ENCODE data around the gene STIM2.

STIM2 gene

DNA sequence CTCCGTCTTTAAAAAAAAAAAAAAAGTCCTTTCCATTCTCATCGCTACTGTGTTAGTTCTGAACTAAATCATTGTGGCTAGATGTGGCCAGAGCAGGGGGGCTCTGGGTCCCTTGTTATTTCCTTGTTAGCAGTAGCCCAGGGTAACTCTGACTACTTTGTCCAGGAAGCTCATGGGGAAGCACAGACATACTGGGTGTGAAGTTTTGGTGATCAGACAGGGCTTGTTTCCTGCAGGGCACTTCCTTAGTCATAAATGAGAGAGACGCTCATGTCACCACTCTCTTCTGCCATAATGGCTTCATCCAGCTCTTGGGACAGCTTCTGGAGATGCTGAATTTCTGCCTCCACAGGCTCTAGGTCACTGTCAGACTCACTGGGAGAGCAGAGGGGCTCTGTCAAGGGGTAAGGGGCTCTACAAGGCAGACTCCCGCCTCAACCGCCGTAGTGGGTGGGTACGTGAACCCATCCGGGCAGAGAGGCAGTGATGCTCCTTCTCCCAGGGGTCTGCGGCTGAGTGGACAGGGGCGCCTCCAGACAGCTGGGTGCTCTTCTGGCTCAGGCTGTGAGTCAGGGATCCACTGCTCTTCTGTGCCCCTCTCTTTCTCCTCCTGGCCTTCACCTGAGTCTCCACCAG lies 12.9 kb downstream of the STIM2 start:
- TF ChIP-seq GATA2 (IDR thresholded peaks at IDR 0.05; ENCODE audit: low read depth, low read length) (no peak), GATA3 (IDR thresholded peaks at IDR 0.05; ENCODE audit: low read depth, low read length) (no peak)

DNA sequence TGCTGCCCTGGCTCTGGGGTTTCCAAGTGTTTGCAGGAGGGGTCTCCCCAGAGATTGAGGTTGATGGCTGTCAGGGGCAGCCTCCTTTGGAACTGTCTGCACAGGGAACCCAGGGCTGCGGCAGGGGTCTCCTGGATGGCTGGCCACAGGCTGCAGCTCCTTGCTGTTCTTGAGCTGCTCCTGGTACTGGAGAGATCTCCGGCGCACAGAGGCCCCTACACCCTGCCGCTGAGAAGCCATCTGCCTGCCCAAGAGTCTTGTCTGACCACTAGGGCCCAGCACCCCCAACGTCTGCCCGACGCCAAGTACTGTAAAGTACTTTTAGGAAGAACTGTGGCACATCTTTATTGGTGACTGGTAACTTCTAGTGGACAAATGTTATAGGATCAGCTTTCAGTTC lies 13.5 kb downstream of the STIM2 start:
- TF ChIP-seq GATA2 (IDR thresholded peaks at IDR 0.05; ENCODE audit: low read depth, low read length) (no peak), GATA3 (IDR thresholded peaks at IDR 0.05; ENCODE audit: low read depth, low read length) (no peak)

DNA sequence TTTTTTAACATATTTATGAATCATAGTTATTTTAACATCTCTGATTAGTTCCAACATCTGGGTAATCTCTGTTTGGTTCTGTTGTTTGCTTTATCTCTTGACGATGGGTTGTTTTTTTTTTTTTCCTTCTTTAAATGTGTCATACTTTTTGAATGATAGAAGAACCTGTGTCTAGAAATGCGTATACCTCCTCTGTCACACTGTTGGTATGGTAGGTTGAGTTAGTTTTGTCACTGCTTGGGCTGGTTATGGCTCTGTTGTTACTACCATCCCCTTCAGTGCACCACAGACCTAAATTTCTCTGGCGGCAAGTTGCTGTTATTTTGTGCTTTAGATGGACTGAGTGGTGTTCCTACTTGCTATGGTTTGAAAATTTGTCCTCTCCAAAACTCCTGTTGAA lies 16.8 kb downstream of the STIM2 start:
- TF ChIP-seq GATA3 (IDR thresholded peaks at IDR 0.05; ENCODE audit: low read depth, low read length), result no peak
- TF ChIP-seq GATA2 (IDR thresholded peaks at IDR 0.05; ENCODE audit: low read depth, low read length), result no peak

DNA sequence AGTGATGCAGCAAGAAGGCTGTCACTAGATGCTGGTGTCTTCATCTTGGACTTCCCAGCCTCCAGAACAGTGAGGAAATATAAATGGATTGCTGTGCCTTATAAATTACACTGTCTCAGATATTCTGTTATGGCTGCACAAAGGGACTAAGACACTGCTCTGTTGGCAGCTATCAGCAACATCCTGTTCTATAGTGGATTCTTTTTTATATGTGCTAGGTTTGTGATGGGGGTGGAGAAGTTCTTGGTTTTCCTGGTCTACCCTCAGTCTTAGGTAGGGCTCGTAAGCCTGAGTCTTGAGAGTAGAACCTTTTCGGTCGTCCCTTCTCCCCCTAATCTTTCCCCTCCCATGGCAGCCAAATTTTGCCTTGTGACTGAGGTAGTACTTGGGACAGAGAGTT lies 17.3 kb downstream of the STIM2 start:
- TF ChIP-seq GATA2 (IDR thresholded peaks at IDR 0.05; ENCODE audit: low read depth, low read length) (no peak), GATA3 (IDR thresholded peaks at IDR 0.05; ENCODE audit: low read depth, low read length) (no peak)

DNA sequence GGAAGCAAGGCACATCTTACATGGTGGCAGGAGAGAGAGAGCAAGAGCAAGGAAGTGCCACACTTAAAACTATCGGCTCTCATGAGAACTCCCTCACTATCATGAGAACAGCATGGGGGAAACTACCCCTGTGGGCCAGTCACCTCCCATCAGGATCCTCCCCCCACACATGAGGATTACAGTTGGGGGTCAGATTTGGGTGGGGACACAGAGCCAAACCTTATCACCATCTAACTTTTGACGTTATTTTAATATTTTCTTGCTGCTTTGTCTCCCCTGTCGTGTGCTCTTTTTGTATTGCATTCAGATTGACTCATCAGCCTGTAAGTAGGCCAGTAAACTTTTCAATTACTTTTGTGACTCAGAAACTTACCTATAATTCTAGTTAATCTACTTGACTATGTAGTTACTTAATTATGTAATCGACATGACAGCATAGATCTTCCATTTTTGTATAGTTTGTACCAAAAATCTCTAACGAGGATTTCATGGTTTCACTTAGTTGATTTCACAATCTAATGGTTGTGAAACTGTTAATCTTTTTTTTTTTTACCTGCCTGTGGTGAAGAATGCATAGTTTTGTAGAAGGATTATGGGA lies 18.3 kb downstream of the STIM2 start:
- no peak for TF ChIP-seq GATA2 (IDR thresholded peaks at IDR 0.05; ENCODE audit: low read depth, low read length)
- TF ChIP-seq GATA3 (IDR thresholded peaks at IDR 0.05; ENCODE audit: low read depth, low read length), result no peak

DNA sequence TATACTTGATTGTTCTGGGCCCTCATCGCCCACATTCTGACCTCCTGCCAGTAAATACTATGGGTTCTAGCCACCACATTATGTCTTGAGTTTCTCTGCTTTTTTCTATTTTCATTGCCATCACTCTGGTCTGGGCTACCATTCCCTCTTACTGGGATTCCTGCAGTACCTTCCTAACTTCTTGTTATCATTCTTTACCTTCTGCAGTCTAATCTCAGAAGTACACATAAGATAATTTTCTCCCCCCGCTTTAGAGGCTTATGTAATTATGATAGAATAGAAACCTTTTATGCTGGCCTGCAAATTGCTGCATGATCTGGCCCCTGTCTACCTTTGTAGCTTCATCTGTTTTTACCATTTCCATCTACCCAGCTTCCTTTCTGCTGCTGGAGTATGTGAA lies 19.2 kb downstream of the STIM2 start:
- TF ChIP-seq GATA3 (IDR thresholded peaks at IDR 0.05; ENCODE audit: low read depth, low read length) (no peak), GATA2 (IDR thresholded peaks at IDR 0.05; ENCODE audit: low read depth, low read length) (no peak)

DNA sequence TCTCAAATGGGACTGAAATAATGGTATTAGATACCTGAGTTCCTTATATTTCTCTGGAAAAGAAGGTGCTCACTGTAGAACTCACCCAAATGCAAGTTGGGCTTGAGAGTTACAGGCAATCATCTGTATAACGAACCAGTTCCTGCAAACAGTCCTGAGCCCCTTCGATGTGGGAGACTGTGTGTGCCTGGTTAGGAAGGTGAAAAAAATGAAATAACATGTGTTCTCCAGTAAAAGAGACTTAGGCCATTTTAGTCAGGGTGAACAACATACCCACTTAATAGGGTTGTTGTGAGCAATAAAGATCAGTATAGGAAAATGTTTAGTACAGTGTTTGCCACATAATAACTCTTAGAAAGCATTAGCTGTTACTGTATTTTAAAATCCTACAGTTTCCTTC lies 23.4 kb downstream of the STIM2 start:
- no peak for TF ChIP-seq GATA2 (IDR thresholded peaks at IDR 0.05; ENCODE audit: low read depth, low read length)
- no peak for TF ChIP-seq GATA3 (IDR thresholded peaks at IDR 0.05; ENCODE audit: low read depth, low read length)

DNA sequence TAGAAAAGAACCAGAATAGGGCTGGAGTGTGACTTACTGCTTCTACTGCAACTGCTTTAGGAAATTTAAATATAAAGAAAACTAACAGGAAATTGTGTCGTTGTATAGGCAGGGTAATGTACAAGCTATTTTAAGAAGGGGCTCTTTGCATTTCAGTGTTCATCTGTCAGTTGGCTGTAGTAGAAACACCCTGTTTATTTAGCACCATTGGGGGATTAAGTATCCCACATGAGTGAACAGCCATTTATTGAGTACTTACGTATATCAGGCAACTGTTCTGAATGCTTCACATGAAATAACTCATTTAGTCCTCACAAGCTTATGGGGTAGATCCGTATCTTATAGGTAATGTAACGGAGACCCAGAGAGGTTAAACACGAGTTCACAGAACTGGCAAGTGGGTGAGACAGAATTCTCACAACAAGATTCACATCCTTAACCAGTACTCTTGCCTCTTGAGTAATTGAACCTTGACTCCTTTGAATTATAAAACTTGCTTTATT lies 23.9 kb downstream of the STIM2 start:
- TF ChIP-seq GATA3 (IDR thresholded peaks at IDR 0.05; ENCODE audit: low read depth, low read length) (no peak), GATA2 (IDR thresholded peaks at IDR 0.05; ENCODE audit: low read depth, low read length) (no peak)

DNA sequence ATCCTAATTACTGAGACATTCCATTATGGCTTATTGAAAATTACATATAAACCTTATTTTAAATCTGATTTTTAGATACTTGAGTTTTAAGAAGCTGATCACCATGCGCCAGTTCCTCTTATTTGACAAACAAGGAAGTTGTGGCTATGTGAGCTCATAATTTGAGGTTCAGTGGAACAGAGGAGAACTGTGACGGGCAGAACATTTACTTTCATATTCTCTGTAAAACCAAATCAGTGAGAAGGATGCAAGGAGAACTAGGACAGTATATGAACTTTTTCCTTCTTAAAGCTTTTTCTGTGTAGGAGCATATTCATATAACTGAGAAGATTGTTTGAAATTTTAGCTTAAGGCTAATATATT lies 25.3 kb downstream of the STIM2 start:
- no peak for TF ChIP-seq GATA3 (IDR thresholded peaks at IDR 0.05; ENCODE audit: low read depth, low read length)
- no peak for TF ChIP-seq GATA2 (IDR thresholded peaks at IDR 0.05; ENCODE audit: low read depth, low read length)

DNA sequence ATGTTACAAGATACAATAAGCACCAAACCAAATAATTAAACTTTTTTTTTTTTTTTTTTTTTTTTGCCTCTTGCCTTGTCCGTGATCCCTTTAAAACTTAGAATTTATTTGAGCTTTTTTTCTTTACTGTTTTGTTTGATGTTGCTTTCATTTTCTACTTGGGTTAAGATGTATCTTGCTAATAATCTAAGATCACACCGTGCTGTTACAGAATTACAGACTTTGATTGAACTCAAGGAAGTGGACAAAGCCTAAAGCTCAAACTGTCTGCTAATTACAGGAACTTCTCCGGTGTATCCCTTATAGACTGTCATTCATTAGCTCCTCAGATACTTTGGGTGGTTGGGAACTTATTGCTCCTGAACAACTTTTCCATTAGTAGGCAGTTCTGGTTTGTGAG lies 26.5 kb downstream of the STIM2 start:
- TF ChIP-seq GATA3 (IDR thresholded peaks at IDR 0.05; ENCODE audit: low read depth, low read length), result no peak
- TF ChIP-seq GATA2 (IDR thresholded peaks at IDR 0.05; ENCODE audit: low read depth, low read length), result no peak

DNA sequence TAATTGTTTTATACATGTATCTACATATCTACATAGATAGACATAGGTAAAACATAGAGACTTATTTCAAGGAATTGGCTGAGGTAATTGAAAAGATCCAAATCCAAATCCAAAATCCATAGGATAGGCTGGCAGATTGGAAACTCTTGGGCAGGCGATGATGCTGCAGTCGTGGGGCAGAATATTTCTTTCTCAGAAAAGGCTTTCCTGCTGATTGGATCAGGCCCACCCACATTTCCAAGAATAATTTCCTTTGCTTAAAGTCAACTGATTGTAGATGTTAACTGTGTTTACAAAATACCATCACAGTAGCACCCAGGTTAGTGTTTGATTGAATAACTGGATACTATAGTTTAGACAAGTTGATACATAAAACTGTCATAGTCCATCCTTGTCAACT lies 27.2 kb downstream of the STIM2 start:
- no peak for TF ChIP-seq GATA3 (IDR thresholded peaks at IDR 0.05; ENCODE audit: low read depth, low read length)
- no peak for TF ChIP-seq GATA2 (IDR thresholded peaks at IDR 0.05; ENCODE audit: low read depth, low read length)

DNA sequence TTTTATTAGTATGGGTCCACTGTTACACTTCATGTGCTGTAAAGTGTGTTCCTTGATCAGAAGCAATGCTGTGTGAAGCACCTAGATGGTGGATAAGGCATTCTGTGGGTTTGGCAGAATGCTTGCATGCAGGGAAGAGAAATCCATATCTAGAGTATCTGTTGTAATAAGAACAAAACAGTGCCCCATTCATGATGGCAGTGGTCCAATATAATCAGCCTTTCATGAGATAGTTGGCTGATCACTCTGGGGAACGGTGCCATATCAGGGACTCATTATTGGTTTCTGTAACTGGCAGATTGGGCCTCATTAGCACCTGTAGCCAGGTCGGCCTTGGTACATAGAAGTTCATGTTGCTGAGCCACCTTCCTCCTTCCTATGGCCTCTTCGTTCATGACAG lies 28.7 kb downstream of the STIM2 start:
- no peak for TF ChIP-seq GATA3 (IDR thresholded peaks at IDR 0.05; ENCODE audit: low read depth, low read length)
- no peak for TF ChIP-seq GATA2 (IDR thresholded peaks at IDR 0.05; ENCODE audit: low read depth, low read length)

DNA sequence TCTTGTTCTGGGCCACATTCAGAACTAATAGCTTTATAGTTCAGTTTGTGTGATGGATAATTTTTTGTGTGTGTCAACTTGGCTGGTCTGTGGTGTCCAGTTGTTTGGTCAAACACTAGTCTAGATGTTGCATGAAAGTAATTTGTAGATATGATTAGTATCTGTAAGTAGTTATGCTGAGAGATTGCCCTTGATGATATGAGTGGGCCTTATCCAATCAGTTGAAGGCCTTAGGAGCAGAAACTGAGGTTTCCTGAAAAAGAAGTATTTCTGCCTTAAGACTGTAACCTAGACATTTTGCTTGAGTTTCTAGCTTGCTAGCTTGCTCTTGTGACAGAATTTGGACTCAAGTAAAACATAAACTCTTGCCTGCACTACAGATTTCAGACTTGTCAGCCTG lies 30.4 kb downstream of the STIM2 start:
- no peak for TF ChIP-seq GATA2 (IDR thresholded peaks at IDR 0.05; ENCODE audit: low read depth, low read length)
- no peak for TF ChIP-seq GATA3 (IDR thresholded peaks at IDR 0.05; ENCODE audit: low read depth, low read length)

DNA sequence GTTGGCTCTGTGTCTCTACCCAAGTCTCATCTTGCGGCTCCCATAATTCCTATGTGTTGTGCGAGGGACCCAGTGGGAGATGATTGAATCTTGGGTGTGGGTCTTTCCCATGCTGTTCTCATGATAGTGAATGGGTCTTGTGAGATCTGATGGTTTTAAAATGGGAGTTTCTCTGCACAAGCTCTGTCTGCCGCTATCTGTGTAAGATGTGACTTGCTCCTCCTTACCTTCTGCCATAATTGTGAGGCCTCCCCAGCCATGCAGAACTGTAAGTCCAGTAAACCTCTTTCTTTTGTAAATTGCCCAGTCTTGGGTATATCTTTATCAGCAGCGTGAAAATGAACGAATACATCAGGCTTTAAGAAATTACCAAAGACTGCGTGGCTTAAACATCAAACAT lies 31.2 kb downstream of the STIM2 start:
- TF ChIP-seq GATA3 (IDR thresholded peaks at IDR 0.05; ENCODE audit: low read depth, low read length), result no peak

DNA sequence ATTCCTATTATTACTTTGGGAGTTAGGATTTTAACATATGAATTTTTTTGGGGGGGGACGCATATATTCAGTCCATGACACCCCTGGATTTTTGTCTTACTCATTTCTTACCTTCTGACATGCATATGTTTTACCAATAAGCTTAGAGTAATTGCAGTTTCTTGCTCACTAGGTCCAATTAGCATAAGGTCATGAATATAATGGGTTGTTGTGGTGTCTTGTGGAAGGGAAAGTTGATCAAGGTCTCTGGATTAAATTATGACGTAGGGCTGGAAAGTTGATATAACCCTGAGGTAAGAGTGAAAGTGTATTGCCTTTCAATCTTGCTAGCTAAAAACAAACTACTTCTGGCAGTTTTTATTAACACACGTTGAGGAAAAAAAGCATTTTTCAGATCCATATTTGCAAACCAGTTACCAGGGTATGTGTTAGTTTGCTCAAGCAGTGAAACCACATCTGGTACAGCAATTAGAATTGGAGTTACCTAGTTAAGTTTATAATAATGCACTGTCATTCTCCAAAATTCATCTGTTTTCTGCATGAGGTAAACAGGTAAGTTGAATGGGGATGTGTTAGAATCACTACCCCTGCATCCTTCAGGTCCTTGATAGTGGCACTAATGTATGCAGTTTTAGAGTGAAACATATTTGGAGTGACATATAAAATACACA lies 32.0 kb downstream of the STIM2 start:
- TF ChIP-seq GATA2 (IDR thresholded peaks at IDR 0.05; ENCODE audit: low read depth, low read length), result no peak
- no peak for TF ChIP-seq GATA3 (IDR thresholded peaks at IDR 0.05; ENCODE audit: low read depth, low read length)

Data from SH-SY5Y (cell line).